ENCODE results near the gene TXNDC5.

The TXNDC5 gene

GRCh38 chr6:7910654-7911344, at the start of gene TXNDC5:
TXNDC5 (minus strand) TSS chr6:7910788; CDS start chr6:7910776, 12 bp downstream.
- peak; percentile 59 to 83 for DNase-seq

DNA sequence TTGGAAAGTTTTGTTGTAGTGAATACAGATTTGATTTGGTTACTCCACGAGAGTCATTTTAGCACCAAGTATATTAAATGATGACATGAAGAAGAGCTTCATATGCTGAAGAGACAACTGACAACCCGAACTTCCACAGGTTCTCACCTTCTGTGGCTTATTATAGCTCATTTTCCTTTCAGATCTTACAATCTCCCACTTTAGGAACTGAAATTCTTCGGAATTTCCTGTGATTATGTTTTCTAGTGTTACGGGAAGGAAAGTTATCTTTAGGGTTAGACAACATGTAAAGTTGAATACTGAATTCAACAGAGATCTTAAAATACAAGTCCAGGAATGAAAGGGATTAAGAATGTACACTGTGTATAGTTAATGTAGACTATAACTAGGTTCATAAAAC, 49.6 kb upstream of the TXNDC5 start:
- DNase-seq, result no peak

DNA sequence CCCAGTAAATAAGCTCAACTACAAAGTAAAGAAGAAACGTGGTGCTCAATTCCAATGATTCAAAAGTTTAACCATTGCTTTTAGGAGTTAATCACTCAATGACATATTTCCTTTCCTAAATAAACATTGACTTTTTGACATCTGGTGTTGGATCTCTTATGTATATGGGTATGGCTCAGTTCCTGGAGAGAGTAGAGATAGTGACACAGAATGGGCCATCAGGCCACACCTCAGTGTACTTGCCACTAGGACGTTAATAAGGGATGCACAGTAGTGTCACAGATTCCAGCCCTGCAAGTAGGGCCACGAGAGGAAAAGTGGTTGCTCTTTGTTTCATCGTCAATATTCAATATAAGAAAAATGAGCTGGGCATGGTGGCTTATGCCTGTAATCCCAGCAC, 48.9 kb upstream of the TXNDC5 start:
- no peak for DNase-seq

DNA sequence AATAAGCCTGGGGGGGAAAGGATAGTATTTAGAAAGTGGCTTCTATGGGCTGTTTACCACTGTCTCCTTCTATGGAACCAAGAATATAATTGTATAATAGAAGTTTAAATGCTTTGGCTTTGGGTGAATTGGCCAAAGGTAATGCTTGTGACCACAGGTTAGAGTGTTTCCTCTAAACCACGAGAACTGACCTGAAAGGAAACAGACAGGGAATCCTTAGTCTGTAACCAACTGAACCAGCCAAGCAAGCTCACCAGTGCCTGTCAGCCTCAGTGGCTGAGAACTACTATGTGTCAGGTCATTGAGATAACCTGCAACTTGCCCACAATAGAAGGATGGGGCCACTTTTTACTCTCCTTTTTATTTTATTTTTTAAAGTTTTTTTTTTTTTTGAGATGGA, 47.9 kb upstream of the TXNDC5 start:
- no peak for DNase-seq

DNA sequence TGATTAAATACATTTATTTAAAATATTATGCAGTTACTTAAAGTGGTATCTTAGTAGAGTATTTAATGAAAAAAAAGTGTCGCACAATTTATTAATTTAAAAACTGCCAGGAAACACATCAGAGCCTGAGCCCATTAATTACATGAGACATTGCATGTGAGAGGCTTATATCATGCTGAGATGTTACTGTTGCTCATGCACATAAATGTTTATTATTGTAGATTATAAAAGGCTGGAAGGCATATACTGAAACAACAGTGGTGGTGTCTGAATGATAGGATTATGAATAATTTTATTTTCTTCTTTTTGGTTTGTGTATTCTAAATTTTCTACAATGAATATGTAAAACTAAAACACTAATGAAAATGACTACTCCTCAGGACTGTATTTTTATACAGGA, 45.7 kb upstream of the TXNDC5 start:
- DNase-seq, result no peak

DNA sequence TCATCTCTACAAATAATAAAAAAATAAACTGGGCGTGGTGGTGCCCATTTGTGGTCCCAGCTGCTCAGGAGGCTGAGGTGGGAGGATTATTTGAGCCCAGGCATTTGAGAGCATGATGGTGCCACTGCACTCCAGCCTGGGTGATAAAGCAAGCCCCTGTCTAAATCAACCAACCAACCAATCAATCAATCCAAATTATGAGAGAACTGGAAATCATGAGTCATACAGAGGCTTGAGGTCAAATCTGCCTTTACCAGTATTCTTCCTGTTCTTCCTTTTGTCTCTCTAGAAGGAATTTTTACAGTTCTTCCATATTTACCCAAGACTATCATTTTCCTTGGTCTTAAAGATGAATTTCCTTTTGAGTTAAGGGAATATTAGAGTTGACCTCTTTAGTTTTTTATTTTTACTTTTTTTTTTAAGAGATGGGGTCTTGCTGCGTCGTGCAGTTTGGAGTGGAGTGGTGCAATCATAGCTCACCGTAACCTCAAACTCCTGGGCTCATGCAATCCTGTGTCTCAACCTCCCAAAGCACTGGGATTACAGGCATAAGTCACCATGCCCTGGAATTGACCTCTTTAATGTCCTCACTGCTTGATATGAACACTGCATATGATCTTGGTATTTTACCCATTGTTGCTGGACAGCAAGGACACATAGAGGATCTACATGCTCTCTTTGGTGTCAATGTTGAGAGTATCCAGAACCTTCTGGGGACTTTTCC, 44.1 kb upstream of the TXNDC5 start:
- DNase-seq, result no peak

GRCh38 chr6:7953753-7954152, 43.2 kb upstream of the TXNDC5 start:
- DNase-seq, result no peak

- no peak for DNase-seq
Measured at GRCh38 chr6:7939864-7940228, 29.3 kb upstream of the TXNDC5 start.

GRCh38 chr6:7939184-7939863, 28.7 kb upstream of the TXNDC5 start:
- no peak for DNase-seq

DNA sequence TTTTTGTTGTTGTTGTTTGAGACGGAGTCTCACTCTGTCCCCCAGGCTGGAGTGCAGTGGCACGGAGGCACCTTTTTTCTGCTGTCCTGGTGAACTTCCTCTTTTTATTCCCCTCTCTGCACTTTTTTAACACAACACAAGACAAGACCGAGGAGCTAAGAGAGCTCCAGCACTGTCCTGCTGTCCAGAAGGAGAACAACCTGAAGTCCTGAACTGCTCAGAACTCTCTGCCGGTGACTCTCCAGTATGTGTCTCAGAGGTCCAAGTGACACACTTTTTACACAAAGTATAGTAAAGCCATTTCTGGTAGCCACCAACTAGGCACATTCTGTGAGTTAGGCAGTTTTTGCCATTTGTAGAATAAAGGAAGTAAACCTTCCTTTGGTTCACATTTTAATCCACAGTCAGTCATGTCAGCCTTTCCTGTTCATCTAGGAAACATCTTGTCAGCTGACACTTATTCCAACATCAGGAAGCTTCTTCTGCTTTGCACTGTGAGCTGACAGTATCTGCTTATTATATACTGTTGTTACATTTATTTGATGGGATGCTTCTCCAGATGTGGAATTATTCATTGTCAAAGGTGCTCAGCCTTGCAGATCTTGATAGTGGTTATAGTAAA, 28.1 kb upstream of the TXNDC5 start:
- DNase-seq, result no peak

DNA sequence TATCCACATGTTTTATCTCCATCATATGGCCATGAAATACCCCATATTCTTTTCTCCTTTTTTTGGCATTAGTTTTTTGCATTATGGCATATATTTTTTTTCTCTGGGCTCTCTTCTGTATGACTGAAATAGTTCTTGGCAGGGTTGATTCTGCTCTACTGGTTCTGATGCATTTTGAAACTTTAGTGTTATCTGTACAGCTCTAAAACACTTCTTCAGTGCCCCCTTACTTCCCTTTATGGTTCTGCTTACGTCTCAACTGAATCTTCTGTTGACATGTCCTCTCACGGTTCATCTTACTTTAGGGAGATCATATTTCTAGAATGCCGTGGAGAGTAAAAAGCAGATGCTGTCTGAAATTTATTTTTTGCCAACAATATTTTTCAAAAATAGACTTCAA, 23.2 kb upstream of the TXNDC5 start:
- no peak for DNase-seq

- DNase-seq, result no peak
Measured at GRCh38 chr6:7932625-7933024, 22.0 kb upstream of the TXNDC5 start.

DNA sequence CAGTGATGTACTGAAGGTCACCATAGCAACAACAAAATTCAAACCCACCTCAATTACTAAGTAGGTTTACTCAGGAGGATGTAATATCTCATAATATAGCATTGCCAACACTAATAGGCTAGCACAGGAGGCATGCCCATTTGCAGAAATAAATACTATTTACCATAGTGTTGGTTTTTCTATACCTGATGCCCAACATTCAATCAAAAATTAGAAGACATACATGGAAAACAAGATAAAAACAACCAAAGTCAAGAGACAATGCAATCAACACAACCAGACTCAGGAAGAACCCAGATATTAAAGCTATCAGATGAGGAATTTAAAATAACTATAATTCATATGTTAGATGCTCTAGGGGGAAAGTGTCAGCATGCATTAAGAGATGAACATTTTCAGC, 14.3 kb upstream of the TXNDC5 start:
- DNase-seq, result no peak

DNA sequence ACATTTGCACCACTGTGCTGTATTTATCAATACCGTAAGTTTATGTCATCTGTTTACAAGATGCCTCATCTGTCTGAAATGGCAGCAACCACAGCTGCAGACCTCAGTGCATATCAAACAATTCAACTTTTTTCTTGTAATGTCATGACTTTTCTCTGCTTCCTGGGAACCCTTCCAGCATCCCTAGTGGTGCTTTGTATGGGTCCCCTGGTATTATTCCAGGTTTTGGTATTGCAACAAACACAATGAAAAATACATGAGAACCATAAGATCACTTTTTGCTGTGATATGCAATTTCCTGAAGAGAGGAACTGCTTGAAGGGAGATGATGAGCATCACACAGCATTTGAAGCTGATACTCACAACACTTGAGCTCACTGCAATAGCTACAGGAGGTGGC, 12.0 kb upstream of the TXNDC5 start:
- DNase-seq, result no peak

DNA sequence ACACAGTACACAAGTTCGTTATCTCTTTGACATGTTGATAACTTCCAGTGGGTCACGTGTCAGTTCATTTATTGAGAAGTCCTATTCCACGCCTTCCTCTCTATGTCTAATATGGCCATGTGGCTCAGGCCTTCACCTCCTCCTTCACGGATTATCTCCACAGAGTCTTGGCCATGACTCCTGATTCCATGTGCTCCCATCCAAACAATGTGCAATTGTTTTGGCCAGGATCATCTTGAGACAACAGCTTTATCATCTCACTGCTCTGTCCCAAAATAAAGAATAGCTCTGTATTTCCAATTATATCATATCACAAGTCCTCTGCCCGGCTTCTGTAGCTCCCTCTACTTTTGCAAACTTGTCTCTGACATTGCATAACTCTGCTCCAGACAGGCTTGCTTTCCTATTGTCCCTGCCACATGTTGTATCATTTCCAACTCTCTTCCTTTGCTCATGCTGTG, 11.1 kb upstream of the TXNDC5 start:
- no peak for DNase-seq

GRCh38 chr6:7921046-7921445, 10.5 kb upstream of the TXNDC5 start:
- no peak for DNase-seq

DNA sequence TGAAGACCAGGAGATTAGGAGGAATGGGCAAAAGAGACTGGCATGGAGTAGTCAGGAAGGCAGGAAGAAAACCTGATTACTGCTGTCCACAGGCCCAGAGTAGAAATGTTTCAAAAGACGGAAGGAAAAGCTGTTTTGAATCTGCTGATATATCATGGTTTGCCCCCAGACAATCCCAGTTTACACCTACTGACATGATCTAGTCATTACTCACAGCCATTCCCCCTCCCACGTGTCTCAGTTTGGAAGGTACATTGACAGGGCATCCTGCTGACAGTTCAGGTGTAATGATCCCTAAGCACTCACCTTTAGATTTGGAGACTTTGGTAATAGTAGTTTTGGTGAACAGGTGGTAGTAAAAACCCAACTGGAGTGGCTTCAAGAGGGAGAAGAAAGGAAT, 9.8 kb upstream of the TXNDC5 start:
- peak in 1 of 2 experiments; percentile 28 for DNase-seq

GRCh38 chr6:7919871-7920270, 9.3 kb upstream of the TXNDC5 start:
- DNase-seq, result peak; percentile 31 to 52

DNA sequence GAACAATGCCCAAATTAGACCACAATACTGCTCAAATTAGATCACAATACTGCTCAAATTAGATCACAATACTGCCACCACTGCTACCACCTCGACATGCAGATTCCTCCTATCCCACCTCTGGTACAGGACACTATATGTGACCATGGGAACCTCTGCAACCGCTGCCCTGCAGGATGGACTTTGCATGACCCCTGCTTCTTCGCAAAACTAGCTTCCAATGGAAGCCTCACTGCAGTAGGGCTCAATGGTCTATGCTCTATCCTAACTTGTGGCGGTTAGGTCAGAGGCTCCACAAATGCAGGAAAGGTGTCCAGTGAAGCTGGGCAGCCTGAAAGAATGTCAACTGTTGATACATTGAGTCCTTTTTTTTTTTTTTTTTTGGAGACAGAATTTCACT, 7.8 kb upstream of the TXNDC5 start:
- DNase-seq, result no peak

GRCh38 chr6:7917729-7918128, 7.1 kb upstream of the TXNDC5 start:
- DNase-seq, result no peak

DNA sequence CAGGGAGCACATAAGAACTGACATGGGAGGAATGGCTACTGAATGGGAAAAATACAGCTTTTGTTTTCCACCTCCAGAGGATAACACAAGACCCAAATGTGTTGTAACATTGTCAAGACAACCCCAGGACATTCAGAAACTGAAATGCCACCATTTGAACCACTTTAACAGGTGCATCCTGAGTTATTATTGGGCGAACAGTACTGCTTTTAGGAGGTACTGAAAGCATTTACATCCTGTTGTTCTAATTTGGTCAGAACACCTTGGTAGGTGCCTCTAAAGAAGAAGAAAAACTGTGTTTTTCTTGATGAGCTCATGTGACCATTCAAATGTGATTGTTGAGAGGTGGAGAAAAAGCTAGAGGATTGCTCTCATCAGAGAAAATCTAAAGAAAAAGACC, 6.4 kb upstream of the TXNDC5 start:
- DNase-seq, result no peak

- DNase-seq, result no peak
Measured at GRCh38 chr6:7914991-7915789, 4.6 kb upstream of the TXNDC5 start.

DNA sequence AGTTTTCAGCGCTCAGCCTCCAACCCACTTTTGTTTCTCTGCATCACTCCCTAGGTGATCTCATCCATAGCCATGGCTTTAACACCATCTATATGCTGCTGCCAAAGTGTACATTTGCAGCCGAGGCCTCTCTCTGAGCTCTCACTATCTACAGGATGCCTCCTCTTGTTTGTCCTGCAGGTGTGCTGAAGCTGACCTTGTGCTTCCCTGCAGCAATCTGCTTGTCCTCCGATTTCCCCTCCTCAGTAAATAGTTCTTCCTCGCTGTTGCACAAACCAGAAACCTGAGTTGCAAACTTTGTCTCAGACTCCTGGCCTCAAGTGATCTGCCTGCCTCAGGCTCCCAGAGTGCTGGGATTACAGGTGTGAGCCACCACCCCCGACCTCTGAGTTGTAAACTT, 3.7 kb upstream of the TXNDC5 start:
- DNase-seq, result no peak

All from stimulated activated CD4-positive, alpha-beta T cell treated with anti-CD3 and anti-CD28 coated beads, Interleukin-4, amount 100 ng/mL, for 4 hours (primary cell).